Activated gamma-delta T cell (primary cell): ENCODE measurements around the gene TMEM164.

Source experiments
- DNase-seq: peaks from one replicate; lab custom pipeline; 2025; lab: John Stamatoyannopoulos, UW

Gene TMEM164

GRCh38 chrX:110081320-110081719 lies 78.4 kb downstream of the TMEM164 start:
- no peak for DNase-seq

- no peak for DNase-seq
Measured at GRCh38 chrX:110081740-110082139, 78.8 kb downstream of the TMEM164 start.

GRCh38 chrX:110082161-110082560 lies 79.2 kb downstream of the TMEM164 start:
- no peak for DNase-seq

- no peak for DNase-seq
Measured at GRCh38 chrX:110086162-110086915, 83.4 kb downstream of the TMEM164 start.

DNA sequence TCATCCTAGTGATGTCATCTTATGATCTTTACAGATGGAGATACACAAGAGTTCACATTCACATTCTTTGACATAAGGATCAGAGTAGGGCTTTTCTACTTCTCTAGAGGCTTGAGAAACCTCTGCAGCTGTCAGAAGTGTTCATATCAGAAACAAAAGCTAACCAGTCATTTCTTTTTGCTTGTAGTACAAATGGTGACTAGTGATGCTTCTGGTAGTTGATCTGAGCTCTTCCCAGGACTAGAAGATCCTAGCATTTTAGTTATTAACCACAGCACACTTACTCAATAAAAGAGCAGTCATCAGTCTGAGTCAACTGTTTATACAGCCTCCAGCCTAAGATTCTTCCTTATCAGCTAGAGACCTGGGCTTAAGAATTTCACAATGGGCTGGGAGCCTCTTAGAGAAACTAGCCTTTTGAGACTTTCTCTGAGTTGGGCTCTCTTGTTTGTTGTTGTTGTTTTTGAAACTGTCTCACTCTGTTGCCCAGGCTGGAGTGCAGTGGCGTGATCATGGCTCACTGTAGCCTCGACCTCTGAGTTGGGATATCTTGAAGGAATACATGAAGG lies 84.1 kb downstream of the TMEM164 start:
- no peak for DNase-seq

GRCh38 chrX:110087485-110088356 lies 84.8 kb downstream of the TMEM164 start:
- no peak for DNase-seq

DNA sequence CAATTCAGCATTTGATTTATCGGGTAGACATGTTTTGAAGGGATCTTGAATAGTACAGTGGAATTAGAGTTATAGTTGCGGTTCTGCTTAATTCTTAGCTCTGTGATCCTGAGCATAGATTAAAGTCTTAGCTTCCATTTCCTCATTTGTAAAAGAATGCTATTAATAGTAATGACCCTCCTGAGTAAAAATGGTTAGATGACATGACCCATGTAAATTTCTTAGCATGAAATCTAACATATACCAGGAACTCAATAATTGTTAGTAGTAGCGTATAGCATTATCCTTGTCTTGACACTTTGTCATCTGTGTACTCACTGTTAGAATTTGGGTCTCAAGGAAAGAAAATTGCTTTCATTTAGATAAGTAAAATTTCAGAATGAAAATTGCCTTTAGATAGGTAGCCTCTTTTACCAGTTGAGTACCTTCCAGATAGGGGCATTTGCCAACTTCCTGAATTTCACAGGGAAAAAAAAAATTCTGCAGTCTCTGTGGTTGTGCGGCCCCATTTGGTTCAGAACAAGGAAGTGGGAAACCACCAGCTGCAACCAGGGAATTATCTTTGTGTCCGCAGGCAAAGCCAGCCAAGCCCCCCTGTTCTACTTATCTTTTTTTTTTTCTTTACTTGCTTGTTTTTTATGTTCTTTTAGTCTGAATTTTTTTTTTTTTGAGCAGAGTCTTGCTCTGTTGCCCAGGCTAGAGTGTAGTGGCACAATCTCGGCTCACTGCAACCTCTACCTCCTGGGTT lies 86.9 kb downstream of the TMEM164 start:
- DNase-seq = no peak

GRCh38 chrX:110097920-110098319 lies 95.0 kb downstream of the TMEM164 start:
- DNase-seq = no peak

DNA sequence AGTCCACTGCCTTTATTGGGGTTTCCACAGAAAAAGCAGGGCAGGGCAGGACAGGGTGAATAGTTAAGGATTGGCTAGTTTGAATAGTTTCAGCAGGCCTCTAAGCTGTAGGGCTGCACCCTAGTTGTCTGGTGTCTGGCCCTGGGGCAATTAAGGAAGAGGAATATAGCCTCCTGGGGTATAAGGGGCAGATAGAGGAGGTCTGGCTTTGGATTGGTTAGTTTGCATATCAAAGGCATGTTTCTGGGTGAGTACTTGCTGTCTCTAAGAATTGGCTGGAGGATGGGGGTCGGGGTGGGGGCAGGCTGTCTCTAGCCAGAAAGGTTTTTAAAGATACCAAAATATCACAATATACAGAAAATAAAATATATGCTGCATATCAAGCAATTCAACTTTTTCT lies 100.4 kb downstream of the TMEM164 start:
- no peak for DNase-seq

DNA sequence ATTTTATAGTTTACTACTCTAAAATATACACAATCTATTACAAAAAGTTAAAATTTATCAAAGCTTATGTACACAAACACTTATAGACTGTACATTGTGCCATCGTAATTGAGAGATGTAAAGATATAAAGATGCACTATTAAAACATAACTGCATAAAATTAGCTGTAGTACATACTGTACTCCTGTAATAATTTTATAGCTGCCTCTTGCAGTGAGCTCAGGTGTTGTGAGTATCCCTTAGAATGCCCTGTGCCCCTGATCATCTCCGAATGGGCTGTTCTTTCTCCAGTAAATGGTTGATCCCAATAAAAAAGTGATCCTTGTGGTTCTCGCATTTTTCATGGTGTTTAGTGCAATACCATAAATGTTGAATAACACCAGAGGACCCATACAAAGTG lies 101.2 kb downstream of the TMEM164 start:
- DNase-seq = no peak

- DNase-seq = no peak
Measured at GRCh38 chrX:110108381-110108821, 105.5 kb downstream of the TMEM164 start.

DNA sequence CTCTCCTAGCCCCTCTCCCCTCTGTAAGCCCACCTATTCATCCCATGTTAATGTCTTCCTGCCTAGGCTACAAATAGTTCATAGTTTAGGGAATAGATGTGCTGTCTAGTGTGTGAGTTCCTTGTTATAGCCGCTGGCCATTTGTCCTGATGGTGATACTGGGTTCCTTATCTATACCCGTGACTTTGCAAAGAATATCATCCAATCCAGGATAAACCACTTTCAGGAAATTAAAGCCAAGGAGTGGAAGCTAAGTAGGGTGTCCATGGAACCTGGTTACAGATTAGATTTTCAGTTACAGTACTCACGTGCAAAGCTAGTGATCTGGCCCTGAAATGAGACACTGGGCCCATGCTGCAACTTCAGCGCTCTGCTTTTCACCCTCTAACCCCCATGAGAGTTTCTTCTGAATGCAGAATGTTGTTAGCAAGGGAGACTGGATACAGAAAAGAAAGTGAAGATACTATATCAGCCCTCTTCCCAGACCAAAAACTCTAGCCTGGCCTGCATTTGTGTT lies 111.4 kb downstream of the TMEM164 start:
- DNase-seq = no peak

DNA sequence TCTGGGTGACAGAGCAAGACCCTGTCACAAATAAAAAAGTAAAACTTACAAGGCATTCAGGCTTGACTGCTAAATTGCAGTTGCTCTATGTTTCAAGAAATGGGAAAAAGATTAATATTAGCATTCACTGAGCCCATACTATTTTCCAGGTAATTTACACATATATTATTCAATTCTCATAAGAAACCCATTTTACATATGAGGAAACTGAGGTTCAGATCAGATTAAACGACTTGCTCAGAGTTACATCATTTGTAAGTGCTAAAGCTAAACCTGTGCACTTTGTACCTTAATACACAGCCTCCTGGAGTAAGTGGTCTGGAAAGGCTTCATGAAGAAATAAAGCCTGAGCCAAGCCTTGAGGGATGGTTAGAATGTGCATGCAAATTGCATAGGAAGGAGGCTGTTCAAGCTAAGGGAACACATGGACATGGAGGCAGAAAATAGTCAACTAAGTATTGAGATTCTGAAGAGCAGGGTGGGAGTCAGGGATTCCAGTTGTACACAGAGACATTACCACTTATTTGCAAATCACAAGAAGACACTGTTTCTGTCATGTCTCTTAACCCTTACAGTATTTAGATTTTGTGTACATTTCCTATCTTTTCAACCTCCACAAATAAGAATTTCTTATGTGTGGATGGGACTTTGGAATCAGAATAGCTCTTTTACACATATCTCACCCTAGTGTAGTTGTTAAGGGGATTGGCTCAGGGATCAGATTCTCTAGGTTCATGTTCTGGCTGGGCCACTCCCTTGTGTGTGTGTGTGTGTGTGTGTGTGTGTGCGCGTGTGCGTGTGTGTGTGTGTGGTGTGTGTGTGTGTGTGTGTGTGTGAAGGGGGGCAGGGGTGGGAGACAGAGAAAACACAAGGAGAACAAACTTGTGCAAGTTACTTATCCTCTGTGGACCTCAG lies 113.4 kb downstream of the TMEM164 start:
- no peak for DNase-seq

GRCh38 chrX:110118530-110118929 lies 115.6 kb downstream of the TMEM164 start:
- no peak for DNase-seq

- DNase-seq = no peak
Measured at GRCh38 chrX:110119480-110119879, 116.6 kb downstream of the TMEM164 start.

- no peak for DNase-seq
Measured at GRCh38 chrX:110120025-110120424, 117.1 kb downstream of the TMEM164 start.

DNA sequence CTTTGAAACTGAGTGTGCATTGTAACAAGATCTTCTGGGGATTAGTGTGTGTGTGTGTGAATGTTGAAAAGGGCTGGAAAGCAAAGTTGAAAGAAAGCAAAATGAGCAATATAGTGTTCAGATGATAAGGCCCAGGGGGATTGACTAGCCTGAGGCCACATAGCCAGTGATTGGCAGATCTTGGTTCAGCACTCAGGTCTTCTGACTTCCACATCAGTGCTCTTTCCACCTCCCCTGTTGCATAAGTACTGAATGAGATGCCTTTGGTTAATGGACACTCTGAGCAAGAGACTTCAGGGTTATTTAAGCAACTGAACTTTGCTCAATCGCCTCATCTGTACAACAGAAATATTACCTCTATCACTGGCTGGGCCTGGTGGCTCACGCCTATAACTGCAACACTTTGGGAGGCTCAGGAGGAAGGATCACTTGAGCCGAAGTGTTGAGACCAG lies 120.4 kb downstream of the TMEM164 start:
- DNase-seq = no peak

DNA sequence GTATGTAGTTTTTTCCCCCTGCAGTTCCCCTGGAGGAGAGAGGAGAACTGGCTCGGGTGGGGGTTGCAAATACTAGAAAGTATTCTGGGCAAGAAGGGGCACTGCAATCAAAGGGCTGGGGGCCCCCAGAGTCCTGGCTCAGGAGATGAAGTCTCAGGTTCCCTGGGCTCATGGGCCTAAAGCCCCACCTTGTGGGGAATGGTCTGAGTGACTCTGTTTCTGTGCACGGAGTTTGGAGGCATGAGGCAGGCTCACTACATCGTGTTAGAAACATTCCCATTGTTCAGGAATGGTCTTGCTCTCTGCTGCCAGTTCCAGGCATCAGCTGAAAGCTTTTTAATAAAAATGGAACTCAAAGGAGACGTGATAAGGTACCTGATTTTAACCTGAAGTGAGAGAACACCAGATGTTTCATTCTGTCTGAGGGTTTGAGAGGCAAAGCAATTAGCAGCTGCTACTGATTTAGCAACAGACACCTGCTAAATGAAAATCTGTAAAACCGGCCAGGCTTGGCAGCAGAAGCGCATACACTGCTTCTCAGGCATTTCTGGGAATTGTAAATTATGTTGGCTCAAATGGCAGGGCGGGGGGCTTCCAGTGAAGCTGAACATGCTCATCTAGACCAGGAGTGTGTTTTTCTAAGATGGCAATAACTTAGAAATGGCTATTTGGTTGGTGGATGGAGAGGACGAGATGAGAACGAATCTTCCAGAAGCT lies 122.7 kb downstream of the TMEM164 start:
- no peak for DNase-seq

- no peak for DNase-seq
Measured at GRCh38 chrX:110131031-110131430, 128.1 kb downstream of the TMEM164 start.
